HEK293 (cell line): ENCODE measurements around the gene KBTBD8.

Source experiments
- CTCF ChIP-seq: fragments of 450-650 bp; formaldehyde crosslinking; IDR thresholded peaks from 2 replicates; pipeline ENCODE4 v1.5.1; 2016; ENCODE audit warnings: missing biosample characterization, missing genetic modification characterization
- PRDM6 ChIP-seq: fragments of 450-650 bp; formaldehyde crosslinking; IDR thresholded peaks from 2 replicates; pipeline ENCODE4 v1.5.1; 2017; ENCODE audit warnings: missing biosample characterization, missing genetic modification characterization
- REST ChIP-seq: fragments of 450-650 bp; formaldehyde crosslinking; IDR thresholded peaks from 2 replicates; pipeline ENCODE4 v1.5.1; 2016; ENCODE audit warnings: missing biosample characterization, missing genetic modification characterization
- ZNF175 ChIP-seq: fragments of 450-650 bp; formaldehyde crosslinking; IDR thresholded peaks from 2 replicates; pipeline ENCODE4 v1.5.1; 2016; ENCODE audit warnings: missing biosample characterization, missing genetic modification characterization
- ZNF501 ChIP-seq: fragments of 450-650 bp; formaldehyde crosslinking; IDR thresholded peaks from 2 replicates; pipeline ENCODE4 v1.5.1; 2016; ENCODE audit warnings: missing biosample characterization, missing genetic modification characterization
- TF ChIP-seq, protein P1 (sequence below): fragments of 450-650 bp; formaldehyde crosslinking; IDR thresholded peaks from 2 replicates; pipeline ENCODE4 v1.5.1; 2016; ENCODE audit warnings: missing biosample characterization, missing genetic modification characterization

- TF ChIP-seq REST (tag by site-specific recombination) (no peak), ZNF501 (tag by site-specific recombination) (no peak), CTCF (no peak), ZNF175 (no peak), PRDM6 (tag by site-specific recombination) (no peak)
- TF ChIP-seq, protein P1, sequence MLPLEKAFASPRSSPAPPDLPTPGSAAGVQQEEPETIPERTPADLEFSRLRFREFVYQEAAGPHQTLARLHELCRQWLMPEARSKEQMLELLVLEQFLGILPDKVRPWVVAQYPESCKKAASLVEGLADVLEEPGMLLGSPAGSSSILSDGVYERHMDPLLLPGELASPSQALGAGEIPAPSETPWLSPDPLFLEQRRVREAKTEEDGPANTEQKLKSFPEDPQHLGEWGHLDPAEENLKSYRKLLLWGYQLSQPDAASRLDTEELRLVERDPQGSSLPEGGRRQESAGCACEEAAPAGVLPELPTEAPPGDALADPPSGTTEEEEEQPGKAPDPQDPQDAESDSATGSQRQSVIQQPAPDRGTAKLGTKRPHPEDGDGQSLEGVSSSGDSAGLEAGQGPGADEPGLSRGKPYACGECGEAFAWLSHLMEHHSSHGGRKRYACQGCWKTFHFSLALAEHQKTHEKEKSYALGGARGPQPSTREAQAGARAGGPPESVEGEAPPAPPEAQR (tag by site-specific recombination), result no peak
These were observed 50.6 kb downstream of the KBTBD8 start for GRCh38 chr3:67048715-67049074.
